K562 (cell line): Measurements from ENCODE around the gene HSPA1L. TPM values are rescaled to one million over a fixed set of nuclear protein-coding genes. Genes with fewer than 3 reads are reported as not detected.

Source experiments
- ATAC-seq: fragments of 200-7000 bp; cut with Tn5 transposase; 3 replicates; pipeline ENCODE4 v1.9.1; 2020; ENCODE audit warnings: moderate library complexity
- BruUV-seq: library from RNA; stranded (reverse); fragments of 400-500 nt; replicated peaks from 2 replicates; lab custom pipeline; 2021; lab: Mats Ljungman, UMichigan
- CTCF ChIA-PET: fragments of 300-600 bp; formaldehyde crosslinking; extraction: SDS; loops from one replicate; lab custom pipeline; 2021; ENCODE audit warnings: low intra/inter-chr PET ratio; lab: Yijun Ruan, JAX
- POLR2A ChIA-PET: fragments of 300-600, 350-650 bp; sonication (Branson Sonifier 250); formaldehyde crosslinking; extraction: SDS; loops from one replicate; lab custom pipeline; 2021; ENCODE audit warnings: antibody characterized with exemption, inconsistent platforms; lab: Yijun Ruan, JAX
- DNase-seq, 4 experiments: peaks; one replicate each; pipeline versions ENCODE4 v3.0.0 to v3.0.0-alpha.2; 2011 to 2018; ENCODE audit warnings: low spot score in 3 of 4, mixed read lengths in 3 of 4; ENCODE audit errors: extremely low read depth in 1 of 4
- FAIRE-seq: peaks from 2 replicates; lab custom pipeline; 2011; peaks lifted over from hg19 to GRCh38; lab: Jason Lieb, UNC
- H2AFZ ChIP-seq: 2 replicates; pipeline ENCODE4 v1.6.0; 2011; ENCODE audit warnings: low read depth, low read length, control low read depth, inconsistent platforms
- H3K27ac ChIP-seq: fragments of 200-600 bp; 3 replicates; pipeline ENCODE4 v1.8.0; 2011; ENCODE audit warnings: low read depth, mild to moderate bottlenecking, control low read depth, inconsistent platforms, low read length, moderate library complexity, mixed read lengths; ENCODE audit errors: extremely low read depth
- H3K27me3 ChIP-seq, 2 experiments: fragments of 300-600 bp in 1 of 2; 2 replicates in 1 of 2; 3 replicates in 1 of 2; pipeline versions ENCODE4 v1.6.0 to v1.8.0; 2011; ENCODE audit warnings: inconsistent platforms in 2 of 2, low read length in 2 of 2, mild to moderate bottlenecking in 1 of 2, mixed read lengths in 1 of 2, moderate library complexity in 1 of 2; ENCODE audit not compliant: control insufficient read depth in 2 of 2, insufficient read depth in 2 of 2
- H3K36me3 ChIP-seq: fragments of 300-600 bp; 3 replicates; pipeline ENCODE4 v1.8.0; 2011; ENCODE audit warnings: mild to moderate bottlenecking, low read length, inconsistent platforms; ENCODE audit not compliant: control insufficient read depth, insufficient read depth
- H3K4me1 ChIP-seq, 2 experiments: fragments of 200-600 bp in 1 of 2; replicated peaks in 1 of 2; 2 replicates in 1 of 2; 3 replicates in 1 of 2; pipeline versions ENCODE4 v1.5.1 to v1.8.0; 2011; ENCODE audit warnings: inconsistent platforms in 2 of 2, low read length in 2 of 2, mild to moderate bottlenecking in 1 of 2, mixed read lengths in 1 of 2, moderate library complexity in 1 of 2; ENCODE audit not compliant: control insufficient read depth in 2 of 2, insufficient read depth in 2 of 2
- H3K4me2 ChIP-seq: 2 replicates; pipeline ENCODE4 v1.6.1; 2011; ENCODE audit warnings: low read length, control low read depth, inconsistent platforms, mixed read lengths; ENCODE audit not compliant: insufficient read depth
- H3K4me3 ChIP-seq: fragments of 200-600 bp; sonication (generic), shearing (Covaris generic); 2 replicates; pipeline ENCODE4 v1.5.1; 2016; ENCODE audit warnings: control low read depth, inconsistent platforms
- H3K79me2 ChIP-seq: fragments of 200-600 bp; 3 replicates; pipeline ENCODE4 v1.8.0; 2011; ENCODE audit warnings: low read length, inconsistent platforms; ENCODE audit not compliant: control insufficient read depth, insufficient read depth
- H3K9ac ChIP-seq, 2 experiments: 2 replicates each; pipeline versions ENCODE4 v1.6.0 to v1.6.1; 2011; ENCODE audit warnings: low read depth in 2 of 2, low read length in 2 of 2, control low read depth in 1 of 2, inconsistent platforms in 1 of 2, mild to moderate bottlenecking in 1 of 2, mixed read lengths in 1 of 2; ENCODE audit not compliant: insufficient read depth in 1 of 2
- H3K9me1 ChIP-seq: one replicate; pipeline ENCODE4 v1.6.0; 2011; ENCODE audit warnings: inconsistent platforms, mild to moderate bottlenecking, low read length, moderate library complexity; ENCODE audit not compliant: control insufficient read depth, insufficient read depth
- H3K9me3 ChIP-seq: replicated peaks from 2 replicates; pipeline ENCODE4 v1.5.1; 2011; ENCODE audit warnings: low read depth, low read length, inconsistent platforms; ENCODE audit not compliant: control insufficient read depth, insufficient read depth
- H4K20me1 ChIP-seq: replicated peaks from 2 replicates; pipeline ENCODE4 v1.6.1; 2011; ENCODE audit warnings: low read length, inconsistent platforms, mixed read lengths; ENCODE audit not compliant: control insufficient read depth, insufficient read depth
- ARID1B ChIP-seq: fragments of 450-650 bp; IDR thresholded peaks from 2 replicates; pipeline ENCODE4 v1.6.1; 2016; ENCODE audit warnings: antibody characterized with exemption, mild to moderate bottlenecking, inconsistent platforms
- ARNT ChIP-seq, 2 experiments: fragments of 450-650 bp; IDR thresholded peaks; 2 replicates each; pipeline ENCODE4 v1.6.1; 2016; ENCODE audit warnings: mild to moderate bottlenecking in 1 of 2
- ASH1L ChIP-seq: fragments of 450-650 bp; IDR thresholded peaks from 2 replicates; pipeline ENCODE4 v1.6.1; 2018; ENCODE audit warnings: borderline replicate concordance, mild to moderate bottlenecking, low read depth; ENCODE audit not compliant: partially characterized antibody
- CHD1 ChIP-seq: fragments of 200-600 bp; sonication (generic); IDR thresholded peaks from one replicate; pipeline ENCODE4 v1.6.1; 2012; ENCODE audit warnings: mild to moderate bottlenecking, moderate library complexity, low read length, inconsistent platforms
- CTBP1 ChIP-seq: fragments of 450-650 bp; IDR thresholded peaks from 2 replicates; pipeline ENCODE4 v1.6.1; 2016; ENCODE audit warnings: borderline replicate concordance
- HDAC6 ChIP-seq: IDR thresholded peaks from 2 replicates; pipeline ENCODE4 v1.6.1; 2012; ENCODE audit warnings: low read depth, mild to moderate bottlenecking, control low read depth, inconsistent platforms, low read length, moderate library complexity
- NR2C2 ChIP-seq, 2 experiments: fragments of 200-800 bp in 1 of 2; sonication (Bioruptor generic) in 1 of 2; sonication (generic) in 1 of 2; formaldehyde crosslinking in 1 of 2; IDR thresholded peaks; 2 replicates each; pipeline versions ENCODE4 v1.6.1 to v1.8.0; 2016 to 2022; ENCODE audit warnings: mild to moderate bottlenecking in 1 of 2, missing compliant biosample characterization in 1 of 2, missing genetic modification characterization in 1 of 2, missing genetic modification reagents in 1 of 2
- RUNX1 ChIP-seq: sonication (generic); IDR thresholded peaks from 2 replicates; pipeline ENCODE4 v1.6.1; 2016; ENCODE audit warnings: antibody characterized with exemption, low read depth
- SIN3A ChIP-seq, 2 experiments: fragments of 150-350 bp in 1 of 2; IDR thresholded peaks; 2 replicates each; pipeline ENCODE4 v1.6.1; 2011 to 2016; ENCODE audit warnings: borderline replicate concordance in 2 of 2, low read depth in 2 of 2, low read length in 2 of 2, mild to moderate bottlenecking in 2 of 2, moderate library complexity in 2 of 2; ENCODE audit not compliant: control insufficient read depth in 1 of 2
- WGBS: fragments of 100-300 bp; shearing (Covaris generic); methylation state at CpG from one replicate; pipeline ENCODE4 v1.1.6; 2016; ENCODE audit warnings: low coverage, mixed read lengths; ENCODE audit not compliant: insufficient coverage; ENCODE audit errors: missing lambda C conversion rate; 5-methylcytosine and 5-hydroxymethylcytosine counted together
- in situ Hi-C: fragments of 300-500 bp; cut with MboI; formaldehyde crosslinking; loops from 4 replicates; pipeline ENCODE4 v1.15.0; 2018; ENCODE audit warnings: inconsistent platforms, mixed read lengths
- intact Hi-C: fragments of 100-400 bp; cut with micrococcal nuclease; formaldehyde crosslinking; loops from 2 replicates; pipeline ENCODE4 v1.14.2; 2022
- polyA plus RNA-seq, 8 experiments: library from polyadenylated mRNA; depleted of rRNA in 4 of 8; stranded (reverse) in 5 of 8; unstranded in 3 of 8; fragments of >200 nt; fragmentation: Nextera tagmentation in 2 of 8; fragmentation: Illumina TruSeq in 1 of 8; extraction: Ambion mirVana in 2 of 8; extraction: Trizol in 1 of 8; gene quantifications; 2 replicates each; pipeline versions ENCODE4 v1.2.1 to v1.2.3, GENCODE V29; 2011 to 2014; ENCODE audit warnings: inconsistent platforms in 1 of 8, missing spikeins in 1 of 8
- total RNA-seq, 7 experiments: library from RNA; depleted of rRNA in 6 of 7; stranded (reverse); fragments of >200 nt in 6 of 7; fragmentation: Illumina TruSeq in 2 of 7; extraction: Trizol in 2 of 7; gene quantifications; 2 replicates each; pipeline versions ENCODE4 v1.2.1 to v1.2.3, GENCODE V29; 2011 to 2021; ENCODE audit warnings: low replicate concordance in 1 of 7
- TF ChIP-seq, protein P1 (sequence below): sonication (generic); formaldehyde crosslinking; IDR thresholded peaks from 2 replicates; pipeline ENCODE4 v1.8.0; 2023; ENCODE audit warnings: missing genetic modification reagents, mild to moderate bottlenecking, borderline replicate concordance
- TF ChIP-seq, protein P2 (sequence below): fragments of 250-450 bp; sonication (Bioruptor Pico); IDR thresholded peaks from 2 replicates; pipeline ENCODE4 v1.8.0; 2021; ENCODE audit warnings: moderate library complexity, mild to moderate bottlenecking, inconsistent platforms

Gene HSPA1L
- total and polyA plus RNA-seq, 9 of the 15 experiments (the other 6 are each of a cell fraction or from before 2014, with no cell fraction given): 0.14 to 2.1 (median 1.3) TPM

DNA sequence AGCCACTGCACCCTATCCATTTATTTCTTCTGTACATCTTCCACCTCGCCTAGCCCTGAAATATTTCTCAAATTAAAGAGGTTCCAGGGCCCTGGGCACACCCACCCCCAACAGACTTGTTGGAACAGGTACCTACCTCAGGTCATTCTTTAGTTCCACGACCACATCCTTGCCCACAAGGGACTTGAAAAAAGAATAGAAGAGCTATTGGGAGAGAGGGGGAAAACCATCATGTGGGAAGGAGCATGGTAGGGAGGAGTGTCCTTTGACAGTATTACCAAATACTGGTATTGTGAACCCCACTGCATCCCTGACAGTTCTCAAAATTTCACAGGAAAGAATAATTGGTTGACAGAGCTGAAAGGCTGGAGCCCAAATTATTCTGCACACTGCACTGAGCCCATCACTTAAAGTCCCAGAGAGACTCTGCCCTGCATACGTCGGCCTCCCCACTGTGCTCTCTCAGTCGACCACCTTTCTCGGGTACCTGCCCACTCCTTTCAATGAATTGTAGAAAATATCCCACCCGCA lies 9.1 kb downstream of the HSPA1L start:
- TSS peak; percentile 75 for BruUV-seq
- ATAC-seq: peak; percentile 22
- H3K9me1 ChIP-seq: no peaks in the 10 kb centered on the region
- ChIA-PET POLR2A (interaction anchor here (0.6 to 6.3 kb wide), 25 partner anchors 8 to 324 kb away, joined by 3 to 58 read pairs (median 7); partner anchors contain the start of genes ABHD16A, BAG6, C6orf47 and CLIC1), CTCF (no interaction called here)
- FAIRE-seq: no peak
- H2AFZ ChIP-seq: peak overlapping the region; percentile 91
- no peaks in the 10 kb centered on the region for H3K27me3 ChIP-seq
- H3K4me1 ChIP-seq: peaks cover 14 to 28% of the 10 kb centered on the region in 2 experiments
- peak overlapping the region; percentile 93 to 94 for H3K9ac ChIP-seq
- peaks cover 48% of the 10 kb centered on the region for H3K79me2 ChIP-seq
- WGBS: 2% methylated on average over 7 of the region's 7 CpGs
- H3K4me2 ChIP-seq: peak overlapping the region; percentile 96
- TF ChIP-seq CHD1 (peak; percentile 86), RUNX1 (peak; percentile 33; the same call in 1 of the 2 replicates), CTBP1 (no peak), SIN3A (IDR thresholded peaks at IDR 0.05; ENCODE audit: borderline replicate concordance in 2 of 2, control insufficient read depth in 1 of 2, low read depth in 2 of 2, low read length in 2 of 2) (0 out of 4 replicates have a peak, but pooled peaks of 1 of the 2 experiments have one; percentile 22), ASH1L (peak; percentile 6), ARNT (IDR thresholded peaks at IDR 0.05) (0 out of 4 replicates have a peak, but pooled peaks of 1 of the 2 experiments have one; percentile 37), HDAC6 (no peak), ARID1B (no peak), NR2C2 (CRISPR knock-in tag; IDR thresholded peaks at IDR 0.05) (no peak), NR2C2 (tag; IDR thresholded peaks at IDR 0.05) (no peak)
- TF ChIP-seq, protein P1, sequence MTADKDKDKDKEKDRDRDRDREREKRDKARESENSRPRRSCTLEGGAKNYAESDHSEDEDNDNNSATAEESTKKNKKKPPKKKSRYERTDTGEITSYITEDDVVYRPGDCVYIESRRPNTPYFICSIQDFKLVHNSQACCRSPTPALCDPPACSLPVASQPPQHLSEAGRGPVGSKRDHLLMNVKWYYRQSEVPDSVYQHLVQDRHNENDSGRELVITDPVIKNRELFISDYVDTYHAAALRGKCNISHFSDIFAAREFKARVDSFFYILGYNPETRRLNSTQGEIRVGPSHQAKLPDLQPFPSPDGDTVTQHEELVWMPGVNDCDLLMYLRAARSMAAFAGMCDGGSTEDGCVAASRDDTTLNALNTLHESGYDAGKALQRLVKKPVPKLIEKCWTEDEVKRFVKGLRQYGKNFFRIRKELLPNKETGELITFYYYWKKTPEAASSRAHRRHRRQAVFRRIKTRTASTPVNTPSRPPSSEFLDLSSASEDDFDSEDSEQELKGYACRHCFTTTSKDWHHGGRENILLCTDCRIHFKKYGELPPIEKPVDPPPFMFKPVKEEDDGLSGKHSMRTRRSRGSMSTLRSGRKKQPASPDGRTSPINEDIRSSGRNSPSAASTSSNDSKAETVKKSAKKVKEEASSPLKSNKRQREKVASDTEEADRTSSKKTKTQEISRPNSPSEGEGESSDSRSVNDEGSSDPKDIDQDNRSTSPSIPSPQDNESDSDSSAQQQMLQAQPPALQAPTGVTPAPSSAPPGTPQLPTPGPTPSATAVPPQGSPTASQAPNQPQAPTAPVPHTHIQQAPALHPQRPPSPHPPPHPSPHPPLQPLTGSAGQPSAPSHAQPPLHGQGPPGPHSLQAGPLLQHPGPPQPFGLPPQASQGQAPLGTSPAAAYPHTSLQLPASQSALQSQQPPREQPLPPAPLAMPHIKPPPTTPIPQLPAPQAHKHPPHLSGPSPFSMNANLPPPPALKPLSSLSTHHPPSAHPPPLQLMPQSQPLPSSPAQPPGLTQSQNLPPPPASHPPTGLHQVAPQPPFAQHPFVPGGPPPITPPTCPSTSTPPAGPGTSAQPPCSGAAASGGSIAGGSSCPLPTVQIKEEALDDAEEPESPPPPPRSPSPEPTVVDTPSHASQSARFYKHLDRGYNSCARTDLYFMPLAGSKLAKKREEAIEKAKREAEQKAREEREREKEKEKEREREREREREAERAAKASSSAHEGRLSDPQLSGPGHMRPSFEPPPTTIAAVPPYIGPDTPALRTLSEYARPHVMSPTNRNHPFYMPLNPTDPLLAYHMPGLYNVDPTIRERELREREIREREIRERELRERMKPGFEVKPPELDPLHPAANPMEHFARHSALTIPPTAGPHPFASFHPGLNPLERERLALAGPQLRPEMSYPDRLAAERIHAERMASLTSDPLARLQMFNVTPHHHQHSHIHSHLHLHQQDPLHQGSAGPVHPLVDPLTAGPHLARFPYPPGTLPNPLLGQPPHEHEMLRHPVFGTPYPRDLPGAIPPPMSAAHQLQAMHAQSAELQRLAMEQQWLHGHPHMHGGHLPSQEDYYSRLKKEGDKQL: 0 out of 2 replicates have a peak, but pooled peaks have one; percentile 75
- TF ChIP-seq, protein P2, sequence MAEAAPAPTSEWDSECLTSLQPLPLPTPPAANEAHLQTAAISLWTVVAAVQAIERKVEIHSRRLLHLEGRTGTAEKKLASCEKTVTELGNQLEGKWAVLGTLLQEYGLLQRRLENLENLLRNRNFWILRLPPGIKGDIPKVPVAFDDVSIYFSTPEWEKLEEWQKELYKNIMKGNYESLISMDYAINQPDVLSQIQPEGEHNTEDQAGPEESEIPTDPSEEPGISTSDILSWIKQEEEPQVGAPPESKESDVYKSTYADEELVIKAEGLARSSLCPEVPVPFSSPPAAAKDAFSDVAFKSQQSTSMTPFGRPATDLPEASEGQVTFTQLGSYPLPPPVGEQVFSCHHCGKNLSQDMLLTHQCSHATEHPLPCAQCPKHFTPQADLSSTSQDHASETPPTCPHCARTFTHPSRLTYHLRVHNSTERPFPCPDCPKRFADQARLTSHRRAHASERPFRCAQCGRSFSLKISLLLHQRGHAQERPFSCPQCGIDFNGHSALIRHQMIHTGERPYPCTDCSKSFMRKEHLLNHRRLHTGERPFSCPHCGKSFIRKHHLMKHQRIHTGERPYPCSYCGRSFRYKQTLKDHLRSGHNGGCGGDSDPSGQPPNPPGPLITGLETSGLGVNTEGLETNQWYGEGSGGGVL (CRISPR knock-in tag): 0 out of 2 replicates have a peak, but pooled peaks have one; percentile 39
- TF ChIP-seq, all 486 proteins: peak for 7
- intact Hi-C loops: no loop called here
- peak in 1 of 4 experiments; percentile 39 for DNase-seq
- Histone ChIP-seq H3K9me3 (no peaks in the 10 kb centered on the region), H4K20me1 (no peaks in the 10 kb centered on the region), H3K36me3 (peaks cover 43% of the 10 kb centered on the region; the same call in 2 of the 3 replicates), H3K27ac (peak overlapping the region; percentile 86), H3K4me3 (peak overlapping the region; percentile 66)
- in situ Hi-C loops: no loop called here
